Raji (cell line): Measurements from ENCODE around the gene UBE2J2.

Source experiments
- POLR2A ChIP-seq: IDR thresholded peaks from 2 replicates; pipeline ENCODE4 v1.6.1; 2011; ENCODE audit warnings: low read depth, low read length, control low read depth; ENCODE audit not compliant: insufficient read depth

UBE2J2 gene

DNA sequence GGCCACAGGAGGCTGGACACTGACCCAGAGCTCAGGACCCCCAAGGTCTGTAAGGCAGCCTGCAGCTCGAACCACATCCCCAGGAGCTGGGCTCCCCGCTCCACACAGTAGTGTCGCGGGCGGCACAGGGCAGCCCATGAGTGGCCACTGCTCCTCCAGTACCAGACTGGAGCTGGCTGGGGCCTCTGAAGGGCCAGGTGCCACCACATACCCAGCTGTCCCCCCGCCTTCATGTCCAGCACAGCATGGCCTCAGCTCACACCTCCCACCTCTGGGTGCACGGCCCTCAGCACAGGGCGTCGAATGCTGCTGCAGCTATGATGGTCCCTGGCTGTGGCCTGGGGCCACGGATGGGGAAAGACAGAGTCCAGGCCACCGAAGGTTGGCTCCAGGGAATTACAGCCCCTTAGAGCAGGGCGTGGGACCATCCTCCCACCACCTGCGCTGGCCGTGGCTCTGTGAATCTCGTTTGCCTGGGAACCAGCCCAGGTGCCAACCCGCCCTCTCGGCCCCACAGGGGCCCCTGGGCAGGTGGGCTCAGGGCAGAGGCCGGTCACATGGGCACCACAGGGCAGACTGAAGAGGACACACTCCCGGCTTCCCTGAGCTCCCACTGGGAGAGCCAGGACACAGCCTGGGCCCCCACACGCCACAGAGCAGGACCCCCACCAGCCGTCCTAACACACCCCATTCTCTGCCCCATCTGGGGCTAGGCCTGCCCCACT lies 57.6 kb downstream of the UBE2J2 start:
- TF ChIP-seq POLR2A, result no peak

DNA sequence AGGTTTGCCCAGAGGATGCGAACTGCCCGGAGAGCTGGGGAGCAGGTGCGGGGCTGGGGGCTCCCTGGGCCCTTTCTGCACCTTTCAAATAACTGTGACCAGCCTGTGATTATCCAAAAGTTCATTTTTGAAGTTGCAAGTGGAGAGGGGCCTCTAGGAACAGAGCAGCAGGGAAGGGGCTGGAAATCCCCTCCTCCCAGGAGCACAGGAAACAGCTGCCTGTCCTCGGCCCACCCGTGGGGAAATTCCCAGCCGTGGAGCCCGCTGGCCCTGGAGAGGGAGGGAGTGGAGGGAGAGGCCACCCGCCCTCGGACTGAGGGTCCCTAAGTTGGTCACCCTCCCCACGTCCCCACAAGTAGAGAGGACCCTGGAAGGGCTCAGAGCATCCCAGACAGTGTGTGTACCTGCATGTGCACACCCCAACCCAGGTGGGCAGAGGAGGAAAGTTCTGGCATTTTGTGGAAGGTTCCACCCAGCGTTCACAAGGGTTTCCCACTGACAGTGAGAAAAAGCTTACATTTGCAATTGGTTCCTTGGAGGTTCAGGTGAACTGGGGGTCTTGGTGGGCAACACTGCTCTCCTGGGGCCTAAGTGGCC lies 58.5 kb downstream of the UBE2J2 start:
- no peak for TF ChIP-seq POLR2A

DNA sequence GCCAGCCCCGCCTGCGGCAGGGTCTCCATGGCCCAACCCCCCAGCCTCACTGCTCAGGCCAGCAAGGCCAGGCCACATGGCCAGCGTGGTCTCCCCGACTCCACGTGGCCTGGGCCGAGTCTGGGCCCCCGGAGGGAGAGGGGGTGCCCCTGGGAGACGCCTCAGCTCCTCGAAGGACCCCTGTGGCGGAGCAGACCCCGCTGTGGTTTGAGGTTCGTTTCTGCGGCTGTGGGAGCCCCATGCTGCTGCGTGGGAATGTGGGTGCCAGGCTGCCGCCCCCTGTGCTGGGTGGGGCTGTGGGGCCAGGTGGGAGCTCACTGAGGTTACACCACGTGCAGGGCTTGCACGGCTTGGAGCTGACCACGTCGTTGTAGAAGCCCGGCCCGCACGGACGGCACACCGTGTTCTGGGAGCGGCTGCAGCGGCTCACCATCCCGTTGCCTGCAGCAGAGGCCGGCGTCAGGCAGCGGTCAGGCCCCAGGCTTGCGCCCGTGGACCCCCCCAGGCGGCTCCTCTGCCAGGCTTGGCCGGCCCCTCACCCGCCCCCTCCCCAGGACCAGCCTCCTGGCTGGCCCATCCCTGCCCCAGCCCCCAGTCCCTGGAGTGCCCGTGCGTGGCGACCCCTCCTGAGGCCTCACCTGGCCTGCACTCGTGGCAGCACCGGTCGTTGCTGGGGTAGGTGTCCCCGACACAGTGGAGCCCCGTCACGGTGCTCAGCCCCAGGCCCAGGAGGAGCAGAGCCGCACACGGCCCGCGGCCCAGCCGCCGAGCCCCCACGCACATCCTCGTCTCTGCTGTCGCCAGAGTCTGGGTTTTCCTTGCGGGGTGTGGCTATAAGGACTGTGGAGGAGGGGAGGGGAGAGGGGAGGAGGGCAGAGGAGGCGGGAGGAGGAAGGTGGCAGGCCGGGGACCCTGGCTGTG lies 60.0 kb downstream of the UBE2J2 start, which contains the start of gene TNFRSF4:
TNFRSF4 (minus strand) TSS at position 809 of the 921 bp plus-strand sequence; CDS start at position 783, 26 bp downstream.
- no peak for TF ChIP-seq POLR2A

DNA sequence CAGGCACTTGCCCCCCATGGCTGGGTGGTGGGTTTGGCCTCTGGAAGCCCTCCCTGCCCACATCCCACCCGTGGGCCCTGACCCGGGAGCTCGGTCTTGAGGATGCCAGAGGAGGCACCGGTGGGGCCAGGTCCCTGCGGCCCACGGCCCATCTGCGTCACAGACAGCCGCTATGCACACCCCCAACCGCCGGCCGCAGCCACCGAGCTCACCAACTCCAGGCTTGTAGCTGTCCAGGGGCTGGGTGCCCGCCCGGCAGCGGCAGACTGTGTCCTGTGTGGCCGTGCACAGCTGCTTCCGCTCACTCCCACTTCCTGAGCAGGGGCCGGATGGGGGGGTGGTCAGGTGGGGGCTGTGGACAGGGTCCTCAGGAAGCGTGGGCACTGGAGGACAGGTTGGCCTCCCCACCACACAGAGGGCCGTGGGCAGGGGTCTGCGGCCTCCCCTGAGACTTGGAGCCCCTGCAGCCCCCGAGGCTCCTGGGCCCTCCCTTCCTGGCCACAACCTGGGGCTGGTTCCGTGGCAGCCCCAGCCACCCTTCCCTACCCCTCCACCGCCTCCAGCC lies 60.8 kb downstream of the UBE2J2 start:
- no peak for TF ChIP-seq POLR2A

DNA sequence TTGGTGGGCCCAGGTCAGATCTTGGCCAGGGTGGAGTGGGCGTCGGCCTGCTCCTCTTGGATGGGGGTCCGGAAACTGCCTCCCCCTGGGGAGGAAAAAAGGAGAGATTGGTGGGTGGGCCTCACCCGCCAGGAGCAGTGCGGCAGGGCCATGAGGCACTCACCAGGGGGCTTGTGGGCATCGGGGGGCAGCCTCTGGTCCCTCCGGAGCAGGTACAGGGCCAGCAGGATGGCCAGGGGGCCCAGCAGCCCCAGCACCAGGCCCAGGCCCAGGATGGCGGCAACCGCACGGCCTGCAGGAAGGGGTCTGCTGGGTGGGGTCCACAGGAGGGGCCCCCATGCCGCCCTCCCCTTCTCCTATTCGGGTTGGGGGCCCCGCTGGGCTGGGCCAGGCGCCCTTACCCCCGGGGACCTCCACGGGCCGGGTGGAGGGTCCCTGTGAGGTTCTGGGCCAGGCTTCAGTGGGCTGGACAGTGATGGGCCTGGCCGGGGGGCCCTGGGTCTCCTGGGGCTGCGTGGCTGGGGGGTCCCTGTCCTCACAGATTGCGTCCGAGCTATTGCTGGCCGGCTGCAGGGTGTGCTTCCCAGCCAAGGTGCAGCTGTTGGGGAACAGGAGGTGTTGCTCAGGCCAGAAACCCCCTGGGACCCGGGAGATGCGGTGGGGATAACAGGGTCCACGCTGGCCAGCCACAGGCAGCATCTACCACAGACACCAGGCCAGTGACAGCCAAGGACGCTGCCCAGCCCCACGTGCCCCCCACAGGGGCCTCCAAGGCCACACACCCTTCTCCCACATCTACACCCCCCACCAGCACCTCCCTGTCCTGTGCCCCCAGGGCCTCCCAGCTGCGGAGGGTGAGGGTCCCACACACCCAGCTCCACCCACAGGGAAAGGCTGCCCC lies 61.9 kb downstream of the UBE2J2 start:
- no peak for TF ChIP-seq POLR2A

DNA sequence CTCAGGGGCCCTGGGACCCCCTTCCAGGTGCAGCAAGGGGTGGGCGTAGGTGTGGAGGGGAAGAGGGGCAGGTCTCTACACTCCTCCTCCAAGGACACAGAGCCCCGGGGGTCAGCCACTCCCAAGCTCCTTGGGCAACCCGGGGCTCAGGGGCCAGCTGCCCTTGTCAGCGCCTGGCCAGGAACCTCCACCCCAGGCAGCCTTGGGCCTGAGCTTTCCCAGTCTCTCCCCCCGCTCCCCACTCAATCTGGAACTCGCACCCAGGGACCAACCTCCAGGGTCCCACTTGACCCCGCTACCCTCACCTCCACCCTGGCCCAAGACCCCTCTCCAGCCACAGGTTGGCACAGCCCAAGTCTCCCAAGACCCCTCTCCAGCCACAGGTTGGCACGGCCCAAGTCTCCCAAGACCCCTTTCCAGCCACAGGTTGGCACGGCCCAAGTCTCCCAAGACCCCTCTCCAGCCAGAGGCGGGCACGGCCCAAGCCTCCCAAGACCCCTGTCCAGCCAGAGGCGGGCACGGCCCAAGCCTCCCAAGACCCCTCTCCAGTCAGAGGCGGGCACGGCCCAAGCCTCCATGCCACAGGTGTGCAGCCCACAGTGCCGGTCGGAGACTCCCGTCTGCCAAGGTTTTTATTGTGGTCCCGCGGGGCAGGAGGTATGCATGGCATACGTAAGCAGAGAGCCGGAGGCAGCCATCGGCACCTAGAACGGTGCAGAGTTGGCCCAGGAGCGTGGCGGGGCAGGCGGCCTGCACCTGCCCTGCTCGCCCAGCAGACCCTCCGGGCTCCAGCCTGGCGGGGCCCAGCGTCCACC lies 62.7 kb downstream of the UBE2J2 start:
- TF ChIP-seq POLR2A, result no peak

DNA sequence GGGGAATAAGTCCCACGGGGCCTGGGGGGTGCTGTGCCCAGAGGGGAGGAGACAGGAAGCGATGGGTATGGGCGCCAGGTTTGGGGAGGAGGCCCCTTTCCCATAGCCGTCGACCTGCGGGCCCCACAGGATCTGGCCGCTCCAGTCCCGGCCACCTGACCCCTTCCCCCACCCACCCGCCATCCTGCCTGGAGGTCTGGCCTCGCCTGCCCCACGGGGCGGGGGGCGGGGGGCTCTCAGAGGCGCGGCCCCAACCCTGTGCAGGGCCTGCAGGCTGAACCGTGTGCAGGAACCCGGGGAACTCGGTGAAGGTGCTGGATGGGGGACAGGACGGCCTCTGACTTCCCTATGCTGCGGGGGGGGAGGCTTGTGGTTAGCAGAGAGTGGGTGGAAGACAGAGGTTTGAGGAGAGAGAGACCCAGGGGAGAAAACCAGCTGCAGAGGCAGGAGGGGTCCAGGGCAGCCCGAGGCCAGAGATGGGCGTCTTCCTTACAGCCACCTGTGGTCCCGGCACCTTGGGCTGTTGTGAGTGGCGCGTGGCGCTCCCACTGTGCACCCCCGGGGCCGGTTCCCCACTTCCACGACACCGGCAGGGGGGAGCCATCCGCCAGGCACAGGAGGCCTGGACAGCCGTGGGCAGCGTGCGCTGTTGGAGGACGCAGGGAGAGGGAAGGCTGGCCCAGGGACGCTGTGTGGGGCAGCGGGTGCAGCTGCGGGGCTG lies 64.8 kb downstream of the UBE2J2 start:
- no peak for TF ChIP-seq POLR2A

DNA sequence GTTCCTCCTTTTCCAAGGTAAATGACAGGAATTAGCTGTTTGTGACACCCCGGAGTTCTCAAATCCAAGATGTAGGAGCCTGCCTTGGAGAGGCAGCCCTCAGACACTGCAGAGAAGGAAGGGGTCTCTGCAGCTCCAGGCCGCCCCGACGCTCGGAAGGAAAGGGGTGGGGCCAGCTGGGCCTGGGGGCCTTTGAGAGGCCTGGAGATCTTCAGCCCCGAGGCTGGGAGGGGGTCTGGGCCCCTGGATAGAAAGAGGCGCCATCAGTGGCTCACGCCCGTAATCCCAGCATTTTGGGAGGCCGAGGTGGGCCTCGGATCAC lies 66.1 kb downstream of the UBE2J2 start:
- no peak for TF ChIP-seq POLR2A

DNA sequence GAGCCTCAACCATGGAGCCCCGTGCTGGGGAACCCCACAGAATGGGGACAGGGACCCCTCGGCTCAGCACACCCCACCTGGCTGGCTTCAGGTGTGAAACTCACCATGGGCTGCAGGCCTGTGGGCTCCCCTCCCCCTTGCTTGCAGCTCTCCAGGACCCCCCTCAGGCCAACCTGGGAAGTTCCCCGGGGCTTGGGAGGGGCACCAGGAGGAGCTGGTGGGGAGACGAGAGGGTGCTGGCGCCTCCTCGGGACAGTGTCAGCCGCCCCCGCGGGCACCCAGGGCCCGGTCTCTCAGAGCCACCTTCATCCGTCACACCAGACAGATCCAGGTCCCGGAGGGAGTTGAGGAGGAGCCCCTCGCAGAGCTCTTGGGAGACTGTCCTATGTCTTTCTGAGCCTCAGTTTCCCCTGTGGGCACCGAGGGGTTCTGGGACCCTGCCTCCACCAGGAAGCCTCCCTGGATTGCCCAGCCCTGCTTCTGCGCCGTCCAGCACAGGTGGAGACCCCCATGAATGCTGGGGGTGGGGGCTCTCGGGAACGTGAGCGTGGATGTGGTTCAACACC lies 66.6 kb downstream of the UBE2J2 start:
- TF ChIP-seq POLR2A, result no peak

DNA sequence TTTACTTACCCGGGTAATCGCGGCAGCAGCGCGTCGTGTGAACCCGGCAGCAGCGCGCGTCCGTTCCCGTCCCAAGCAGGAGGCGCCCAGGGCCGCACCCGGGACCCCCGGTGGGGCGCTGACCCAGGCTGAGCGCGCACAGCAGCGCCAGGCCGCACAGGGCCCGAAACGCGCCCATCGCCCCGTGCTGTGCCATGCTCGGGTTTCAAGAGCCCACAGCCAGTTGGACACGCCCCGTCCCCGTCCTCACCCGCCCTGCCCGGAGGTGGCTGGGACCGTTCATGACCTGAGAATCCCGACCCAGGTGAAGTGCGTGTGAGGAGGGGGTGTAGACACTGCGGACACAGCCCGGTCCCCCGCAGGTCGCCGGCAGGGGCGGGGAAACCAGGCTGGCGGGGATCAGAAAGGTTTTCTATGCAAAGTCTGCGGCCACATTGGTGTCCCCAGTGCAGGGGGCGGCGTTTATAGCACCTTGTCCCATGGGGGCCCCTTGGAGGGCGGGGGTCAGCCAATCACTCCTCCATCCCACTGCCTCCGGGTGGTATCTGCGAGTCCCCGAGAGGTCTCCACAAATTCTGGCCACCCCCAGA lies 67.2 kb downstream of the UBE2J2 start, which contains the start of gene TNFRSF18:
TNFRSF18 (minus strand) TSS at position 217 of the 590 bp plus-strand sequence; CDS start at position 196, 21 bp downstream.
- no peak for TF ChIP-seq POLR2A

DNA sequence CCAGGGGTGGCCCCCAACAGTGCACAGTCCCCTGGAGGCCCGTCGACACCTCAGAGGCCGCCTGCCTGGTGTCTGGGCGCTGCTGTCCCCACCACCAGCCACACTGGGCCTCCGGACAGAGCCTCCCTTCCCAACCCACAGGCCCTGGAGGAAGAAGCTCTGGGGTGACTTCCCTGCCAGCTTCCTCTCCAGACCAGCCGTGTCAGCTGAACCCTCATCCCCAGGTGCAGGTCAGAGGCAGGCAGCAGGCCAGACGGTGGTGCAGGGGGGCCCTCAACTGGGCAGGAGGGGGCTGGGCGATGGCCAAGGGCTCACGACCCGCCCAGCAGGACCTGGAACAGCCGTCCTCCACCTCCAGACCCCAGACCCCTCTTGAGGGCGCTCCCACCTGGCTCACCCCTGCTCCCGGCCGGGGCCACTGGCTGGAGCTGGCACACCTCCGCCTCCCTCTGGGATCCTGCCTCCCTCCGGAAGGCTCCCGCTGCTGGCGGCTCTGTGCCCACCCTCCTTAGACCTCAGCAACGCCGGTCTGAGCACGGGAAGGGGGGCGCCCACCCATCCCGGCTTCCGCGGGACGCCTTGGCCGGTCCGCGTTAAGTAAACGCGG lies 67.8 kb downstream of the UBE2J2 start:
- TF ChIP-seq POLR2A, result no peak
